Endothelial cell (in vitro differentiated cells): Measurements from ENCODE around the gene ARHGEF33. TPM values are rescaled to one million over a fixed set of nuclear protein-coding genes. Genes with fewer than 3 reads are reported as not detected.

ENCODE experiments used
- DNase-seq: peaks from one replicate; pipeline ENCODE4 v3.0.0; 2021; ENCODE audit warnings: low spot score
- H3K27ac Mint-ChIP-seq: one replicate; pipeline ENCODE4 v1.8.0; 2021; ENCODE audit warnings: mixed read lengths, inconsistent platforms; ENCODE audit not compliant: unreplicated experiment
- H3K27me3 Mint-ChIP-seq: one replicate; pipeline ENCODE4 v1.8.0; 2021; ENCODE audit warnings: mild to moderate bottlenecking, moderate library complexity, mixed read lengths, inconsistent platforms; ENCODE audit not compliant: unreplicated experiment
- H3K36me3 Mint-ChIP-seq: one replicate; pipeline ENCODE4 v1.8.0; 2021; ENCODE audit warnings: mild to moderate bottlenecking, low read depth, mixed read lengths, inconsistent platforms; ENCODE audit not compliant: unreplicated experiment
- H3K4me1 Mint-ChIP-seq: one replicate; pipeline ENCODE4 v1.8.0; 2021; ENCODE audit warnings: mild to moderate bottlenecking, mixed read lengths, inconsistent platforms; ENCODE audit not compliant: unreplicated experiment
- H3K4me3 Mint-ChIP-seq: one replicate; pipeline ENCODE4 v1.8.0; 2021; ENCODE audit warnings: mild to moderate bottlenecking, mixed read lengths, inconsistent platforms; ENCODE audit not compliant: unreplicated experiment
- H3K9me3 Mint-ChIP-seq: one replicate; pipeline ENCODE4 v1.8.0; 2021; ENCODE audit warnings: mixed read lengths, inconsistent platforms; ENCODE audit not compliant: unreplicated experiment
- total RNA-seq: library from RNA; stranded (reverse); fragmentation: NEBNext Ultra II Directional; extraction: Animal tissue kit (Norgen Biotek cat#: 25700); gene quantifications from one replicate; pipeline ENCODE4 v1.2.1, GENCODE V29; 2021; ENCODE audit not compliant: unreplicated experiment
- TF ChIP-seq, protein P1 (sequence below): fragments of 200-600 bp; sonication (generic); IDR thresholded peaks from one replicate; pipeline ENCODE4 v1.5.0; 2021; ENCODE audit warnings: antibody characterized with exemption; ENCODE audit not compliant: unreplicated experiment

ARHGEF33 gene
- total RNA-seq, 1 donor from 2014 or later = 0.69 TPM

DNA sequence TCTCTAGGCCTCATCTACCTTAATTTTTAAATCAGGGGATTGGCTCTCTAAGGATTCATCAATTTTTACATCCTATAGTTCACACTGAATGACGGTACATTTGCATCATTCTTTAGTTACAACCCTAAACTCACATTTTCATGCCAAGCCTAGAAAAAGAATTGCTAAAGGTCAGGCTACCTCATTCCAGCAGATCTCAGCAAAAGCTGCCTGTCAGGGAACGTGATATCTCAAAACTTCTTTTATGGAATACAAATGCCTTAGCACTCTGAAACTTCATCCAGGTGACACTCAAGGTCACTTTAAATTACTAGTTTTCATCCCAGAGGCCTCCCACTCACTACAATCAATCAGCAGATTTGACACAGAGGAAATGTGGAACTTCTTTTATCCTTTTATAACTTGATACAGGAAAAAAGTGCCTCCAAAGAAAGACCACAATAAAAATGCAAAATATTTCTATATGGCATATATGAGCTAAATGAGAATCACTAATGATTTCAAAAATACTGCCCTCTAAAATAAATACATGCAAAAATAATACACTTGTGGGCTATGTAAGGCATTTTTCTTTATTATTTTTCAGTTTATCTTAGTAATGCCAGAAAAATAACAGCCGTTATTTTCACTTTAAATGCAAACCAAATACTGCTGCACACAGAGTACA is 91.5 kb downstream of the ARHGEF33 start:
- TF ChIP-seq, protein P1, sequence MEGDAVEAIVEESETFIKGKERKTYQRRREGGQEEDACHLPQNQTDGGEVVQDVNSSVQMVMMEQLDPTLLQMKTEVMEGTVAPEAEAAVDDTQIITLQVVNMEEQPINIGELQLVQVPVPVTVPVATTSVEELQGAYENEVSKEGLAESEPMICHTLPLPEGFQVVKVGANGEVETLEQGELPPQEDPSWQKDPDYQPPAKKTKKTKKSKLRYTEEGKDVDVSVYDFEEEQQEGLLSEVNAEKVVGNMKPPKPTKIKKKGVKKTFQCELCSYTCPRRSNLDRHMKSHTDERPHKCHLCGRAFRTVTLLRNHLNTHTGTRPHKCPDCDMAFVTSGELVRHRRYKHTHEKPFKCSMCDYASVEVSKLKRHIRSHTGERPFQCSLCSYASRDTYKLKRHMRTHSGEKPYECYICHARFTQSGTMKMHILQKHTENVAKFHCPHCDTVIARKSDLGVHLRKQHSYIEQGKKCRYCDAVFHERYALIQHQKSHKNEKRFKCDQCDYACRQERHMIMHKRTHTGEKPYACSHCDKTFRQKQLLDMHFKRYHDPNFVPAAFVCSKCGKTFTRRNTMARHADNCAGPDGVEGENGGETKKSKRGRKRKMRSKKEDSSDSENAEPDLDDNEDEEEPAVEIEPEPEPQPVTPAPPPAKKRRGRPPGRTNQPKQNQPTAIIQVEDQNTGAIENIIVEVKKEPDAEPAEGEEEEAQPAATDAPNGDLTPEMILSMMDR = no peak
- Mint-ChIP-seq H3K36me3 (peaks cover 14% of the 10 kb centered on the region), H3K4me1 (peaks cover 13% of the 10 kb centered on the region), H3K27me3 (no peaks in the 10 kb centered on the region), H3K4me3 (no peak overlapping the region), H3K27ac (no peak overlapping the region), H3K9me3 (no peaks in the 10 kb centered on the region)
- no peak for DNase-seq

DNA sequence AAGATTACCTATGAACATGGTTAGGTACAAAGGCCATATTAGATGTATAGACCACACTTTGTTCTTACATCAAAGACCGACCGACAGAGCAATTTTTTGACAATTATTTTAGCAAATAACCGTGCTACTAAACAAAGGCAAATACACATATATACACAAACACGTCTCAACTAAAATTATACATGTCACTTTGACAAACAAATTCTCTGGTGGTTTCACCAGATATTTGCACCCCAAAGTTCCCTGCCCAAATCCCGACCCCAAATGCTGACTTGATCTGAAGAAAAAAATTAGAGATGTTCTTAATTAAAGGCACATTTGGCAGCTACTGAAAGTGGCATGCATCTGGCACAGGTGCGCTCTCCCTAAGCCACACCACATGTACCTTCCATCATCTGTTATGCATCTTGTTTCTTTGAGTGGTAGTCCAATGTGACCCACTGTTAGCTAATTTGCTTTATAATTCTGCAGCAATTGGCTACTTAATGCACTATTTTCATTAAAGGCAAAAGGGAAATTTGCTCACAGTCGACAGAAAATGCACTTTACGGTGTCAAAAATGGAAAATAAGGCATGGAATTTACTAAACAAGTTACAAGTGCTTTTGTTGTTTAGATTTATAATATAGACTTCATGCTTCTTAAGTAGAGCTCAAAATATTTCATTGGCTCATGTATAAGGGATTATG is 92.1 kb downstream of the ARHGEF33 start:
- DNase-seq = no peak
- Mint-ChIP-seq H3K9me3 (no peaks in the 10 kb centered on the region), H3K4me1 (peaks cover 13% of the 10 kb centered on the region), H3K4me3 (no peak overlapping the region), H3K27ac (no peak overlapping the region), H3K36me3 (peaks cover 14% of the 10 kb centered on the region), H3K27me3 (no peaks in the 10 kb centered on the region)
- TF ChIP-seq, protein P1 = no peak

DNA sequence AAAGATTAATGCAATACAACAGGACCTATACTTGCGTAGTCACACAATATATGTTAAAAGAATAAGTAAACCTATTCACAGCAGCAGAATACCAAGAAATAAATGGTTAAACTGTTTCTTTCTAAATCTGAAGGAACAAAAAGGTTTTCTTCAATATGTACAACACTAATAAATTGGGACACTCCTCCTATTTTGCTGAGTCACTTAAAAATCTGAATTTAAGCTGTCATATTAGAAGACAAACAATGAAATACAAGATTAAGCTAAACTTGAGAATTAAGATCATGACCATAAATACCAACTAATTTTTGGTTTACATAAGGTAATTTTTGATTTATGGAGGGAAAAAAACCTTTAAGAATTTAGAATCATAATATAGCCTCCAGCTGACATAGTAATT is 92.8 kb downstream of the ARHGEF33 start:
- no peaks in the 10 kb centered on the region for H3K9me3 Mint-ChIP-seq
- peaks cover 14% of the 10 kb centered on the region for H3K36me3 Mint-ChIP-seq
- no peak for DNase-seq
- no peaks in the 10 kb centered on the region for H3K27me3 Mint-ChIP-seq
- H3K4me1 Mint-ChIP-seq = peaks cover 13% of the 10 kb centered on the region
- H3K27ac Mint-ChIP-seq = no peak overlapping the region
- no peak overlapping the region for H3K4me3 Mint-ChIP-seq
- TF ChIP-seq, protein P1 = no peak

DNA sequence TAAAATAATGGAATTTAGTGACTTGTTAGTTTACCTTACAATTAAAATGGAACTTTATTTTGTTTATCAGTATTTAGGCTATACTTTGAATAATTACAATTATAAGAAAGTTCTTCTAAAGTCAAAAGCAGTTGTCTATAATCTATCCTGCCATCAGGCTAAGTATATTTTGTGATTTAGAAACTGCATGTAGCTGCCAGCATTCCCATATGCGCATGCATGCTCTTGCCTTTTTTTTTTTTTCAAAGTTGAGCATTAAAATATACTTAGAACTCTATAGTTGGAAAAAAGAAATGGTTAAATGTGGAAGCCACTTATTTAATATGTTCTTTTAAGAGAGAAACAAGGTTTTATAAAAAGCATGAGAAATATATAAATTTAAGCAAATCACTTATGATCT is 99.0 kb downstream of the ARHGEF33 start:
- Mint-ChIP-seq H3K9me3 (no peaks in the 10 kb centered on the region), H3K27ac (no peak overlapping the region), H3K4me1 (no peaks in the 10 kb centered on the region), H3K27me3 (no peaks in the 10 kb centered on the region), H3K4me3 (no peak overlapping the region), H3K36me3 (peaks cover 14% of the 10 kb centered on the region)
- no peak for DNase-seq
- TF ChIP-seq, protein P1 = no peak

DNA sequence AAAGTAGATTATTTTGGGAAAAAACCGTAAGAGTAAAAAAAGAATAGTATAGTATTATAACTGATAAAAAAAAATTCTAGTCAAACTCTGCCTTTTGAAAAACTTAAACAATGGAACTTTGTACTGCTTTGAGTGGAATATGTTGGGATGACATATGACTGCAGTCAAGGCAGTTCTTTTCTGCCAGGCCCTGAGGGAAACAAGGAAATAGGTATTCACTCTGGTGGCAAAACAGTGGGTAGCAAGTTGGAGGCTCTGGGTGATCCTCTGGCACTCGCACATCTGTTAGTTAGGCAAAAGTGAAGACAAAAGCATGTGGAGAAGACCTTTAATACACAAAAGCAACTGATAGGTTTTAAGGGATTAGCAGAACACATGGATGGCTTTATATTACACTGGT is 102.2 kb downstream of the ARHGEF33 start:
- Mint-ChIP-seq H3K9me3 (no peaks in the 10 kb centered on the region), H3K27ac (no peak overlapping the region), H3K4me1 (no peaks in the 10 kb centered on the region), H3K27me3 (no peaks in the 10 kb centered on the region), H3K4me3 (no peak overlapping the region), H3K36me3 (peaks cover 4% of the 10 kb centered on the region)
- TF ChIP-seq, protein P1 = no peak
- DNase-seq = no peak
